ENCODE results near the gene KRT6A.

KRT6A gene

GRCh38 chr12:52524898-52525591 is 32.0 kb upstream of the KRT6A start:
- DNase-seq (ENCODE audit: low read depth in 2 of 2) = no peak

- DNase-seq (ENCODE audit: low read depth in 2 of 2) = no peak
These were observed 31.3 kb upstream of the KRT6A start for GRCh38 chr12:52524241-52524897.

- DNase-seq (ENCODE audit: low read depth in 2 of 2) = no peak
These were observed 30.8 kb upstream of the KRT6A start for GRCh38 chr12:52523824-52524223.

GRCh38 chr12:52522346-52523011 is 29.4 kb upstream of the KRT6A start:
- DNase-seq (ENCODE audit: low read depth in 2 of 2) = no peak

GRCh38 chr12:52521568-52522266 is 28.7 kb upstream of the KRT6A start:
- no peak for DNase-seq (ENCODE audit: low read depth in 2 of 2)

- DNase-seq (ENCODE audit: low read depth in 2 of 2) = no peak
These were observed 28.1 kb upstream of the KRT6A start for GRCh38 chr12:52521175-52521567.

- no peak for DNase-seq (ENCODE audit: low read depth in 2 of 2)
These were observed 27.0 kb upstream of the KRT6A start, which contains the start of gene KRT5 for GRCh38 chr12:52519826-52520662. Gene KRT5 (minus strand): TSS chr12:52520394. CDS start chr12:52520296, 98 bp downstream.

GRCh38 chr12:52519387-52519703 is 26.3 kb upstream of the KRT6A start:
- no peak for DNase-seq (ENCODE audit: low read depth in 2 of 2)

GRCh38 chr12:52518574-52519386 is 25.7 kb upstream of the KRT6A start:
- no peak for DNase-seq (ENCODE audit: low read depth in 2 of 2)

- DNase-seq (ENCODE audit: low read depth in 2 of 2) = no peak
These were observed 24.8 kb upstream of the KRT6A start for GRCh38 chr12:52517888-52518287.

- DNase-seq (ENCODE audit: low read depth in 2 of 2) = no peak
These were observed 24.2 kb upstream of the KRT6A start for GRCh38 chr12:52517005-52517835.

- no peak for DNase-seq (ENCODE audit: low read depth in 2 of 2)
These were observed 23.1 kb upstream of the KRT6A start for GRCh38 chr12:52515927-52516831.

- DNase-seq (ENCODE audit: low read depth in 2 of 2) = no peak
These were observed 22.2 kb upstream of the KRT6A start for GRCh38 chr12:52515319-52515646.

GRCh38 chr12:52514471-52515318 is 21.6 kb upstream of the KRT6A start:
- no peak for DNase-seq (ENCODE audit: low read depth in 2 of 2)

- DNase-seq (ENCODE audit: low read depth in 2 of 2) = no peak
These were observed 20.7 kb upstream of the KRT6A start for GRCh38 chr12:52513736-52514135.

GRCh38 chr12:52508211-52508610 is 15.2 kb upstream of the KRT6A start:
- no peak for DNase-seq (ENCODE audit: low read depth in 2 of 2)

- no peak for DNase-seq (ENCODE audit: low read depth in 2 of 2)
These were observed 14.0 kb upstream of the KRT6A start for GRCh38 chr12:52506858-52507715.

Data from stimulated activated CD4-positive, alpha-beta T cell treated with anti-CD3 and anti-CD28 coated beads, Interleukin-1b, Interleukin-23, amount 100 ng/mL, for 4 hours (primary cell).